ENCODE data around the gene CDHR2.

CDHR2 gene

DNA sequence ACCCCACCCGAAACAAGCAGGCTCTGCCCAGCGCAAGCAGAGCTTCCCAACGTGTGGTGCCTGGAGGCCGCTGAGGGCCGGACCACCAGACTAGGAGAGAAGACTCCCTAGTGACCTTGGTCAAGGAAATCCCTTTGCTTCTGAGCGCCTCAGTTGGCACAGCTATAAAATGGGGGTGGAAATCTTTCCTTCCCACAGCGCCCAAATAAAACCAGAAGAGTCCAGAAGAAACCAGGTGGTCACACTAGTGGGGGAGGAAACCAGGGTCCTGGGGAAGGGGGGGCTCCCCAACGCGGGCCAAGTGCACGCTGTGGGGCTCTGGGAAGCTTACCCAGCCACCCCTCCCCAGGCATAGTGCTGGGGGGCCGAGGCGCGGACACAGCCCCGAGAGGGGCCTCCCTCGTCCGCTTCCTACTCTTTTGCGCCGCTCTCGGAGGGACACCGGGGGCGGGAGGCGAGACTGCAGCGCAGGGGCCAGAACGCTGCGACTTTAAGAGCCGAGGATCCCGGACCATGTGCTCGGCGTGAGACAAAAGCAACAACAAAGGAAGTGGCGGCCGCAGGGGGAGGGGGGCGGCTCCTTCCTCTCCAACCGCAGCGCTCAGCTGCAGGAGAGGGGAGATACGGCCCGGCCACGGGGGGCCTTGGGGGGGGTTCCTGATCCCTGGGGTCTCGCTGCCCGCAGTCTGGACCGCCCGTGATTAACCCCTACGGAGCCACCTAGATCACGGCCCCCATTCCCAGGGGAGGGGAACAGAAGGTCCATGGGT, 12.8 kb upstream of the CDHR2 start:
- peak; percentile 80 to 88 for DNase-seq (ENCODE audit: low read depth in 1 of 2, low spot score in 1 of 2)
- peak; percentile 52; the same call in 1 of the 2 replicates for TF ChIP-seq SPI1 (IDR thresholded peaks at IDR 0.05; ENCODE audit: borderline replicate concordance, low read depth)
- peak; percentile 55 for TF ChIP-seq POLR2AphosphoS5 (IDR thresholded peaks at IDR 0.05; ENCODE audit: low read depth)
- TF ChIP-seq, protein P1, sequence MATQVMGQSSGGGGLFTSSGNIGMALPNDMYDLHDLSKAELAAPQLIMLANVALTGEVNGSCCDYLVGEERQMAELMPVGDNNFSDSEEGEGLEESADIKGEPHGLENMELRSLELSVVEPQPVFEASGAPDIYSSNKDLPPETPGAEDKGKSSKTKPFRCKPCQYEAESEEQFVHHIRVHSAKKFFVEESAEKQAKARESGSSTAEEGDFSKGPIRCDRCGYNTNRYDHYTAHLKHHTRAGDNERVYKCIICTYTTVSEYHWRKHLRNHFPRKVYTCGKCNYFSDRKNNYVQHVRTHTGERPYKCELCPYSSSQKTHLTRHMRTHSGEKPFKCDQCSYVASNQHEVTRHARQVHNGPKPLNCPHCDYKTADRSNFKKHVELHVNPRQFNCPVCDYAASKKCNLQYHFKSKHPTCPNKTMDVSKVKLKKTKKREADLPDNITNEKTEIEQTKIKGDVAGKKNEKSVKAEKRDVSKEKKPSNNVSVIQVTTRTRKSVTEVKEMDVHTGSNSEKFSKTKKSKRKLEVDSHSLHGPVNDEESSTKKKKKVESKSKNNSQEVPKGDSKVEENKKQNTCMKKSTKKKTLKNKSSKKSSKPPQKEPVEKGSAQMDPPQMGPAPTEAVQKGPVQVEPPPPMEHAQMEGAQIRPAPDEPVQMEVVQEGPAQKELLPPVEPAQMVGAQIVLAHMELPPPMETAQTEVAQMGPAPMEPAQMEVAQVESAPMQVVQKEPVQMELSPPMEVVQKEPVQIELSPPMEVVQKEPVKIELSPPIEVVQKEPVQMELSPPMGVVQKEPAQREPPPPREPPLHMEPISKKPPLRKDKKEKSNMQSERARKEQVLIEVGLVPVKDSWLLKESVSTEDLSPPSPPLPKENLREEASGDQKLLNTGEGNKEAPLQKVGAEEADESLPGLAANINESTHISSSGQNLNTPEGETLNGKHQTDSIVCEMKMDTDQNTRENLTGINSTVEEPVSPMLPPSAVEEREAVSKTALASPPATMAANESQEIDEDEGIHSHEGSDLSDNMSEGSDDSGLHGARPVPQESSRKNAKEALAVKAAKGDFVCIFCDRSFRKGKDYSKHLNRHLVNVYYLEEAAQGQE (IDR thresholded peaks at IDR 0.05; ENCODE audit: insufficient replicate concordance, low read depth), result no peak
- Histone ChIP-seq H3K27me3 (ENCODE audit: insufficient read depth, poor library complexity, severe bottlenecking) (no peaks in the 10 kb centered on the region), H3K27ac (replicated peaks) (peak overlapping the region; percentile 99), H3K4me3 (replicated peaks; ENCODE audit: insufficient read depth, low read length) (peak overlapping the region; percentile 72)

DNA sequence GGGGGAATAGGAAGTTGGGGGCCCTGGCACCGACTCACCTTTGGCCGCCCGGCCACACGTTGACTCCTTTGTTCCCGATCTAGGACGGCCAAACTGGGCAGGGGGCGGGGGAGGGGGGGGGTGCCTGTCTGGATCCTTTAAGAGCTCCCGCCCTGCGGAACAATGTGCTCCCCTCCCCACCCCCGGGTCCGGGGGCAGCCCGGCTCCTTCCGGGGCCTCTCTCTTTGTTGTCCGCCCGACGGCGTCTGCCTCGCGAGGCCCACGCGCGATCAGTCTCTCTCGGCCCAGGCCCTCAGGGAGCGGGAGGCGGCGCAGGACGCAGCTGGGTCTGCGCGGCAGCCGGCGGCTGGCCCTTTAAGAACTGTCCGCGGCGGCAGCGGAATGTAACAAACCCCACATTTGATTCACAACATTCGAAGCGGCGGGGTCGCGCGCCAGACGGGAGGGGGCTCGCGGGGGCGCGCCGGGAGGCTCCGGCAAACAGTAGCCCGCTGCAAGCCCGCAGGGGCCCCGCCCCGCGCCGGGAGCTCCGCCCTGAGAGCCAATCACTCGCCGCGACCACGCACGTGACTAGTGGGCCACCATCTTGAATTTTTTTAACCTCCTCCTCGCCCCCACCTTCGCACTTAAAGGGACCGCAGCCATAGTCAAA, 12.1 kb upstream of the CDHR2 start, which contains the start of gene RNF44:
Gene RNF44 (minus strand): TSS at position 501 of the 652 bp plus-strand sequence. CDS start 4,930 bp downstream, outside the sequence.
- Histone ChIP-seq H3K27ac (replicated peaks) (peak within 1 kb of the TSS; percentile 99), H3K4me3 (replicated peaks; ENCODE audit: insufficient read depth, low read length) (peak within 1 kb of the TSS; percentile 72), H3K27me3 (ENCODE audit: insufficient read depth, poor library complexity, severe bottlenecking) (no peaks in the 10 kb centered on the region)
- DNase-seq (ENCODE audit: low read depth in 1 of 2, low spot score in 1 of 2), result peak; percentile 95 to 98
- TF ChIP-seq POLR2AphosphoS5 (IDR thresholded peaks at IDR 0.05; ENCODE audit: low read depth), result no peak; the same call in 1 of the 2 replicates
- TF ChIP-seq, protein P2, sequence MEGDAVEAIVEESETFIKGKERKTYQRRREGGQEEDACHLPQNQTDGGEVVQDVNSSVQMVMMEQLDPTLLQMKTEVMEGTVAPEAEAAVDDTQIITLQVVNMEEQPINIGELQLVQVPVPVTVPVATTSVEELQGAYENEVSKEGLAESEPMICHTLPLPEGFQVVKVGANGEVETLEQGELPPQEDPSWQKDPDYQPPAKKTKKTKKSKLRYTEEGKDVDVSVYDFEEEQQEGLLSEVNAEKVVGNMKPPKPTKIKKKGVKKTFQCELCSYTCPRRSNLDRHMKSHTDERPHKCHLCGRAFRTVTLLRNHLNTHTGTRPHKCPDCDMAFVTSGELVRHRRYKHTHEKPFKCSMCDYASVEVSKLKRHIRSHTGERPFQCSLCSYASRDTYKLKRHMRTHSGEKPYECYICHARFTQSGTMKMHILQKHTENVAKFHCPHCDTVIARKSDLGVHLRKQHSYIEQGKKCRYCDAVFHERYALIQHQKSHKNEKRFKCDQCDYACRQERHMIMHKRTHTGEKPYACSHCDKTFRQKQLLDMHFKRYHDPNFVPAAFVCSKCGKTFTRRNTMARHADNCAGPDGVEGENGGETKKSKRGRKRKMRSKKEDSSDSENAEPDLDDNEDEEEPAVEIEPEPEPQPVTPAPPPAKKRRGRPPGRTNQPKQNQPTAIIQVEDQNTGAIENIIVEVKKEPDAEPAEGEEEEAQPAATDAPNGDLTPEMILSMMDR (IDR thresholded peaks at IDR 0.05; ENCODE audit: insufficient read depth, low read length), result no peak
- no peak for TF ChIP-seq SPI1 (IDR thresholded peaks at IDR 0.05; ENCODE audit: borderline replicate concordance, low read depth)
- TF ChIP-seq, protein P1 (IDR thresholded peaks at IDR 0.05; ENCODE audit: insufficient replicate concordance, low read depth), result peak; percentile 64
- TF ChIP-seq GABPA (IDR thresholded peaks at IDR 0.05; ENCODE audit: low read depth), result peak; percentile 77

DNA sequence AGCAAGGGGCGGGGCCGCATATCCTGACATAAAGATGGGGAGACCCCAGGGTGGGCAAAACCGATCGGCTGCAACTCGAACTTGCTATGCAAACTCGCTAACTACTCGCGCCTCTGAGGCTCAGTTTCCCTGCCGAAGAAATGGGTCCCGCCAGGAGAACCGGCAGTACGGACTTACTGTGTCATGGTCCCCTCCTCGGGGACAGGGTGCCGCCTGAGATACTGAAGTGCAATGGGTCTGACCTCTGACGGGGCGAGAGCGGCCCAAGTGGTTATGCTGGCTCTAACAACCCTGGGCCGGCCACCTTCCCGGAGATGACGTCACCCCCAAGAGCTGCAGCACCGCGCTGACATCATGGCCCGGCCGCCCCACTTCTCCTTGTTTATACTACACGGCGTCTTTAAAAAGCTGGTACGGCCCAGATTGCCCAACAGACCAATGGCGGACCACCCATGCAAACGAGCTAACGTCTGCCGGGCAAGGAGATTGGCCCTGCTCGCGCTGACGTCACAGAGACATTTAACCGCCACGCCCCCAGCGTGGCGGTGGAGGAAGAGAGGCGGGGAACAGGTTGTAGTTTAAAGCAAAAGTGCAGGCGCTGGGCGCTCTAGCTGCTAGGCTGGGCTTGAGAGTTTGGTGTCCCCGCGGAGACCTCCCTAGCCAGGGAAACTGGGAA, 11.4 kb upstream of the CDHR2 start:
- H3K27ac ChIP-seq (replicated peaks), result peak overlapping the region; percentile 99
- peak overlapping the region; percentile 68 for H3K4me3 ChIP-seq (replicated peaks; ENCODE audit: insufficient read depth, low read length)
- TF ChIP-seq, protein P2 (IDR thresholded peaks at IDR 0.05; ENCODE audit: insufficient read depth, low read length), result no peak
- TF ChIP-seq, protein P1 (IDR thresholded peaks at IDR 0.05; ENCODE audit: insufficient replicate concordance, low read depth), result no peak
- TF ChIP-seq GABPA (IDR thresholded peaks at IDR 0.05; ENCODE audit: low read depth) (no peak; the same call in 1 of the 2 replicates), SPI1 (IDR thresholded peaks at IDR 0.05; ENCODE audit: borderline replicate concordance, low read depth) (peak; percentile 45; the same call in 1 of the 2 replicates)
- no peaks in the 10 kb centered on the region for H3K27me3 ChIP-seq (ENCODE audit: insufficient read depth, poor library complexity, severe bottlenecking)
- DNase-seq (ENCODE audit: low read depth in 1 of 2, low spot score in 1 of 2), result peak; percentile 100
